ENCODE data around the gene NRXN3. TPM values are rescaled to one million over a fixed set of nuclear protein-coding genes. Genes with fewer than 3 reads are reported as not detected.
A peak's percentile ranks its signal among the peaks of the same experiment; 100 is the strongest.

Gene NRXN3
- total and polyA plus RNA-seq, 2 experiments from 2014 or later, result 0.08 to 0.11 TPM

- no peak overlapping the region for H2AFZ ChIP-seq
- H3K36me3 ChIP-seq (ENCODE audit: low read depth), result no peaks in the 10 kb centered on the region
- H3F3A ChIP-seq (ENCODE audit: insufficient read depth), result peaks cover 23% of the 10 kb centered on the region
- in situ Hi-C loops (cut with MboI), result no loop called here
- H3K4me2 ChIP-seq (ENCODE audit: unreplicated experiment), result no peak overlapping the region
- no peaks in the 10 kb centered on the region for H3K9me3 ChIP-seq (ENCODE audit: low read depth)
- H3K9ac ChIP-seq, result no peak overlapping the region
- H3K27me3 ChIP-seq (replicated peaks; ENCODE audit: insufficient read depth), result 0 out of 2 replicates have a peak, but pooled peaks cover 3% of the 10 kb centered on the region
- WGBS, 2 experiments (ENCODE audit: low coverage in 1 of 2, low lambda C conversion rate in 2 of 2, missing lambda C conversion rate in 2 of 2), result 44 to 54% methylated on average over 5 of the region's 5 CpGs
- TF ChIP-seq EZH2phosphoT487 (IDR thresholded peaks at IDR 0.05; ENCODE audit: insufficient read depth, low read depth) (no peak), EZH2 (IDR thresholded peaks at IDR 0.05; ENCODE audit: insufficient read depth, poor library complexity, severe bottlenecking) (no peak)
- no peak overlapping the region for H3K4me3 ChIP-seq
- H3K9me2 ChIP-seq (ENCODE audit: insufficient read depth), result no peaks in the 10 kb centered on the region
- H4K20me1 ChIP-seq (ENCODE audit: insufficient read depth), result no peaks in the 10 kb centered on the region
- no peak for DNase-seq
- H3K4me1 ChIP-seq (ENCODE audit: insufficient read depth), result peaks cover 31% of the 10 kb centered on the region
- H3K27ac ChIP-seq, result no peak overlapping the region
- H3K79me2 ChIP-seq (ENCODE audit: insufficient read depth), result no peaks in the 10 kb centered on the region
Measured at GRCh38 chr14:78251308-78251707, 81.1 kb downstream of the NRXN3 start.

- in situ Hi-C loops (cut with MboI), result no loop called here
- Histone ChIP-seq H2AFZ (no peak overlapping the region), H3K4me1 (ENCODE audit: insufficient read depth) (peaks cover 24% of the 10 kb centered on the region), H3K9me2 (ENCODE audit: insufficient read depth) (no peaks in the 10 kb centered on the region), H3K9ac (no peak overlapping the region), H3K79me2 (ENCODE audit: insufficient read depth) (no peaks in the 10 kb centered on the region), H3K4me2 (ENCODE audit: unreplicated experiment) (no peak overlapping the region), H3K4me3 (no peak overlapping the region), H3K36me3 (ENCODE audit: low read depth) (no peaks in the 10 kb centered on the region), H3F3A (ENCODE audit: insufficient read depth) (peaks cover 23% of the 10 kb centered on the region), H4K20me1 (ENCODE audit: insufficient read depth) (no peaks in the 10 kb centered on the region), H3K27ac (peak overlapping the region; percentile 75), H3K27me3 (replicated peaks; ENCODE audit: insufficient read depth) (peaks cover 3% of the 10 kb centered on the region), H3K9me3 (ENCODE audit: low read depth) (no peaks in the 10 kb centered on the region)
- TF ChIP-seq EZH2phosphoT487 (IDR thresholded peaks at IDR 0.05; ENCODE audit: insufficient read depth, low read depth) (no peak), EZH2 (IDR thresholded peaks at IDR 0.05; ENCODE audit: insufficient read depth, poor library complexity, severe bottlenecking) (no peak)
- DNase-seq, result peak; percentile 92
- 15 to 28% methylated on average over 3 of the region's 3 CpGs for WGBS, 2 experiments (ENCODE audit: low coverage in 1 of 2, low lambda C conversion rate in 2 of 2, missing lambda C conversion rate in 2 of 2)
Measured at GRCh38 chr14:78253986-78254385, 83.8 kb downstream of the NRXN3 start.

- 18 to 28% methylated on average over 9 of the region's 9 CpGs for WGBS, 2 experiments (ENCODE audit: low coverage in 1 of 2, low lambda C conversion rate in 2 of 2, missing lambda C conversion rate in 2 of 2)
Measured at GRCh38 chr14:78254911-78255461, 84.8 kb downstream of the NRXN3 start.

GRCh38 chr14:78259831-78260230 lies 89.7 kb downstream of the NRXN3 start:
- DNase-seq, result peak; percentile 9
- TF ChIP-seq EZH2phosphoT487 (IDR thresholded peaks at IDR 0.05; ENCODE audit: insufficient read depth, low read depth) (no peak), EZH2 (IDR thresholded peaks at IDR 0.05; ENCODE audit: insufficient read depth, poor library complexity, severe bottlenecking) (no peak)
- Histone ChIP-seq H3K4me2 (ENCODE audit: unreplicated experiment) (no peak overlapping the region), H4K20me1 (ENCODE audit: insufficient read depth) (no peaks in the 10 kb centered on the region), H3K4me1 (ENCODE audit: insufficient read depth) (peaks cover 11% of the 10 kb centered on the region), H2AFZ (no peak overlapping the region), H3K9me3 (ENCODE audit: low read depth) (no peaks in the 10 kb centered on the region), H3K27ac (no peak overlapping the region), H3K9ac (no peak overlapping the region), H3K79me2 (ENCODE audit: insufficient read depth) (no peaks in the 10 kb centered on the region), H3K4me3 (no peak overlapping the region), H3F3A (ENCODE audit: insufficient read depth) (peaks cover 8% of the 10 kb centered on the region; the same call in 1 of the 2 replicates), H3K9me2 (ENCODE audit: insufficient read depth) (no peaks in the 10 kb centered on the region), H3K27me3 (replicated peaks; ENCODE audit: insufficient read depth) (peaks cover 8% of the 10 kb centered on the region), H3K36me3 (ENCODE audit: low read depth) (no peaks in the 10 kb centered on the region)
- in situ Hi-C loops (cut with MboI), result no loop called here
- 37 to 42% methylated on average over 6 of the region's 6 CpGs for WGBS, 2 experiments (ENCODE audit: low coverage in 1 of 2, low lambda C conversion rate in 2 of 2, missing lambda C conversion rate in 2 of 2)

More at GRCh38 chr14:78254911-78255461, 84.8 kb downstream of the NRXN3 start:
- peaks cover 24% of the 10 kb centered on the region for H3K4me1 ChIP-seq (ENCODE audit: insufficient read depth)
- peak; percentile 88 for DNase-seq
- H4K20me1 ChIP-seq (ENCODE audit: insufficient read depth), result no peaks in the 10 kb centered on the region
- no peaks in the 10 kb centered on the region for H3K36me3 ChIP-seq (ENCODE audit: low read depth)
- peak overlapping the region; percentile 75 for H3K27ac ChIP-seq
- peak overlapping the region; percentile 11 for H3K4me2 ChIP-seq (ENCODE audit: unreplicated experiment)
- H3F3A ChIP-seq (ENCODE audit: insufficient read depth), result peaks cover 23% of the 10 kb centered on the region
- no peaks in the 10 kb centered on the region for H3K79me2 ChIP-seq (ENCODE audit: insufficient read depth)
- in situ Hi-C loops (cut with MboI), result no loop called here
- peaks cover 3% of the 10 kb centered on the region for H3K27me3 ChIP-seq (replicated peaks; ENCODE audit: insufficient read depth)
- no peaks in the 10 kb centered on the region for H3K9me3 ChIP-seq (ENCODE audit: low read depth)
- H2AFZ ChIP-seq, result no peak overlapping the region; the same call in 1 of the 2 replicates
- no peak overlapping the region for H3K4me3 ChIP-seq
- no peaks in the 10 kb centered on the region for H3K9me2 ChIP-seq (ENCODE audit: insufficient read depth)
- 0 out of 2 replicates have a peak overlapping the region, but pooled peaks have one; percentile 35 for H3K9ac ChIP-seq
- TF ChIP-seq EZH2phosphoT487 (IDR thresholded peaks at IDR 0.05; ENCODE audit: insufficient read depth, low read depth), result no peak
- no peak for TF ChIP-seq EZH2 (IDR thresholded peaks at IDR 0.05; ENCODE audit: insufficient read depth, poor library complexity, severe bottlenecking)
